ENCODE data around the gene ATP5F1D. TPM values are rescaled to one million over a fixed set of nuclear protein-coding genes. Genes with fewer than 3 reads are reported as not detected.

The ATP5F1D gene
- total and polyA plus RNA-seq, 2 of the 8 experiments (the other 6 are each of a cell fraction or from before 2014, with no cell fraction given): 174 to 249 TPM

DNA sequence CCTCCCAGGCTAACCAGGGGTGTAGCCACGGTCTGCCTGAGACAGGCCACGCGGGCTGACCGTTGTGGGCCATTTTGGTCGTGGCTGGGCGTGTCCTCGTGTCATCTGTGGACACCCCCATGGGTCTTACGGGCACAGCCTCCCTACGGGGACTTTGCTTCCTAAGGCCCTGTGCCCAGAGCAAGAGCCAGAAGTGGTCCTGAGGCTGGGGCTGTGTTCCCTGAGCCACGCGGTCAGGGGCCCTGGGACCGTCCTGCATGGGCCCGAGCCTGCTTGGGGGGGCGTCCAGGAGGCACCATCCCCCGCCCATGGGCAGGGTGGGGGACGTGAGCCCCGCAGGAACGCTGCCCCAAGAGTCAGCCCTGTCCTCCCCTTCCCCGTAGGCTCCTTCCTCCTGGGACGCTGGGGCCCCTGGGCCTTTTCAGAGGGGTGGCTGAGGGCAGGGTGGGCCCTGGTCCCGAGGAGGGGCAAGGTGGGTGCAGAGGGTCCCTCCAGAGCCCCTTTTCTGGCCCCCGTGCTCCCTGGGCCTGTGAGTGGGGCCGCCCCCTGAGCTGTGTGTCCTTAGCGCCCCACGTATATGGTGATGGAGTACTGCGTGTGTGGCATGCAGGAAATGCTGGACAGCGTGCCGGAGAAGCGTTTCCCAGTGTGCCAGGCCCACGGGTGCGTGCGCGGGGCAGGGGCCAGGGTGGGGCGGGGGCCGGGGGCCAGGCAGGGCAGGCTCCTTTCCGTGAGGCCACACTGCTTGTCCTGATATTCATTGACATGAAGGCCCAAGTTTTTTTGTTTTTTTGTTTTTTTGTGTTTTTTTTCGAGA lies 22.6 kb upstream of the ATP5F1D start:
- H3K18ac ChIP-seq (ENCODE audit: extremely low read depth, low read length): no peak overlapping the region
- H3K23ac ChIP-seq (ENCODE audit: insufficient read length): no peak overlapping the region
- H2BK15ac ChIP-seq (ENCODE audit: low read length): no peak overlapping the region
- 93% methylated on average over 27 of the region's 37 CpGs; no CpG with 5 or more reads in 1 of the 2 experiments for WGBS, 2 experiments (ENCODE audit: extremely low coverage in 1 of 2, insufficient coverage in 1 of 2, insufficient read length in 1 of 2, insufficient replicate concordance in 2 of 2, low coverage in 1 of 2, low lambda C conversion rate in 2 of 2, missing lambda C conversion rate in 1 of 2)
- TF ChIP-seq EP300 (IDR thresholded peaks at IDR 0.05; ENCODE audit: borderline replicate concordance in 1 of 2, low read depth in 2 of 2, low read length in 2 of 2) (no peak), NRF1 (IDR thresholded peaks at IDR 0.05; ENCODE audit: low read depth, low read length) (no peak), EZH2 (IDR thresholded peaks at IDR 0.05; ENCODE audit: low read depth, low read length, severe bottlenecking) (no peak)
- no peak overlapping the region for H2BK120ac ChIP-seq (replicated peaks; ENCODE audit: low read depth, low read length)
- no peak overlapping the region for H2AK5ac ChIP-seq (ENCODE audit: low read depth, low read length)
- H3K4me2 ChIP-seq (ENCODE audit: insufficient read depth in 1 of 2, low read depth in 2 of 2, low read length in 2 of 2): no peak overlapping the region
- H3K56ac ChIP-seq (replicated peaks; ENCODE audit: insufficient read length, low read depth, low read length): no peak overlapping the region
- H3K27me3 ChIP-seq (replicated peaks in 1 of 4; ENCODE audit: control insufficient read depth in 3 of 4, extremely low read depth in 1 of 4, insufficient read depth in 3 of 4, low read length in 3 of 4): no peaks in the 10 kb centered on the region
- H4K20me1 ChIP-seq (replicated peaks in 1 of 2; ENCODE audit: control insufficient read depth in 1 of 2, insufficient read depth in 2 of 2, low read length in 2 of 2): peaks cover 36 to 43% of the 10 kb centered on the region in 2 experiments
- H3K23me2 ChIP-seq (ENCODE audit: low read depth, low read length): no peaks in the 10 kb centered on the region
- FAIRE-seq: no peak
- H2BK12ac ChIP-seq (ENCODE audit: low read depth, low read length): no peak overlapping the region
- ChIA-PET CTCF (ENCODE audit: partially characterized antibody) (interaction anchor here (0.6 to 9.0 kb wide), 16 partner anchors 7 to 310 kb away, joined by 3 to 56 read pairs (median 6); partner anchors contain the start of genes ATP5F1D and CBARP), POLR2A (ENCODE audit: partially characterized antibody) (interaction anchor here (1.0 to 2.5 kb wide), 4 partner anchors 9 to 200 kb away, joined by 3 to 9 read pairs (median 4); no protein-coding TSS in a partner anchor)
- no peak overlapping the region for H2AFZ ChIP-seq (ENCODE audit: low read length)
- H4K5ac ChIP-seq (ENCODE audit: insufficient read length, low read depth, low read length): no peak overlapping the region
- H4K91ac ChIP-seq (replicated peaks; ENCODE audit: insufficient read length, low read length): no peak overlapping the region
- no peak overlapping the region for H2BK5ac ChIP-seq (ENCODE audit: low read depth, low read length)
- H3K27ac ChIP-seq (ENCODE audit: low read depth, low read length): no peak overlapping the region
- H3K36me3 ChIP-seq (ENCODE audit: control insufficient read depth in 2 of 4, insufficient read depth in 4 of 4, low read length in 3 of 4): peaks cover 0 to 30% (median 0%) of the 10 kb centered on the region in 4 experiments; a peak in 3 of 8 replicates
- no peak overlapping the region for H3K4me3 ChIP-seq (ENCODE audit: extremely low read depth in 1 of 4, insufficient read depth in 2 of 4, low read depth in 3 of 4, low read length in 4 of 4)
- no peak for DNase-seq (ENCODE audit: low read depth in 1 of 2, low spot score in 2 of 2)
- H3K9ac ChIP-seq (replicated peaks in 1 of 4; ENCODE audit: extremely low read depth in 1 of 4, low read depth in 3 of 4, low read length in 3 of 4): no peak overlapping the region
- no peak overlapping the region for H3K14ac ChIP-seq (ENCODE audit: insufficient read length)
- no peaks in the 10 kb centered on the region for H3K9me3 ChIP-seq (ENCODE audit: insufficient read depth in 2 of 2, low read depth in 1 of 2, low read length in 1 of 2)
- no peak overlapping the region for H3K4ac ChIP-seq (replicated peaks; ENCODE audit: insufficient read length, low read depth, low read length)
- peak overlapping the region; percentile 80 for H4K8ac ChIP-seq (ENCODE audit: extremely low read depth, insufficient read depth, low read length)
- peaks cover 13% of the 10 kb centered on the region for H3K79me1 ChIP-seq (ENCODE audit: low read depth, low read length)
- H3K4me1 ChIP-seq (replicated peaks in 1 of 4; ENCODE audit: control insufficient read depth in 3 of 4, insufficient read depth in 4 of 4, low read length in 3 of 4): peaks cover 0 to 5% (median 2%) of the 10 kb centered on the region in 4 experiments; a peak in 4 of 7 replicates
- H3K79me2 ChIP-seq (ENCODE audit: control insufficient read depth in 1 of 2, insufficient read depth in 2 of 2, low read length in 2 of 2): peaks cover 3 to 45% of the 10 kb centered on the region in 2 experiments; a peak in 3 of 4 replicates
- H2BK20ac ChIP-seq (ENCODE audit: low read length): no peak overlapping the region

Measured in H1 (cell line).